HG03457 (cell line): Measurements from ENCODE around the gene SLFN11.
A peak's percentile ranks its signal among the peaks of the same experiment; 100 is the strongest.
"Not testable (repeated sequence)": the region's sequence is repeated elsewhere in the genome, so short reads cannot be mapped to it uniquely, and the experiment has no call there.

Experiments used
- ATAC-seq: cut with Tn5 transposase; IDR thresholded peaks from one replicate; pipeline ENCODE4 v1.9.1; 2021; ENCODE audit warnings: moderate number of reproducible peaks; ENCODE audit not compliant: unreplicated experiment

The SLFN11 gene, protein sequence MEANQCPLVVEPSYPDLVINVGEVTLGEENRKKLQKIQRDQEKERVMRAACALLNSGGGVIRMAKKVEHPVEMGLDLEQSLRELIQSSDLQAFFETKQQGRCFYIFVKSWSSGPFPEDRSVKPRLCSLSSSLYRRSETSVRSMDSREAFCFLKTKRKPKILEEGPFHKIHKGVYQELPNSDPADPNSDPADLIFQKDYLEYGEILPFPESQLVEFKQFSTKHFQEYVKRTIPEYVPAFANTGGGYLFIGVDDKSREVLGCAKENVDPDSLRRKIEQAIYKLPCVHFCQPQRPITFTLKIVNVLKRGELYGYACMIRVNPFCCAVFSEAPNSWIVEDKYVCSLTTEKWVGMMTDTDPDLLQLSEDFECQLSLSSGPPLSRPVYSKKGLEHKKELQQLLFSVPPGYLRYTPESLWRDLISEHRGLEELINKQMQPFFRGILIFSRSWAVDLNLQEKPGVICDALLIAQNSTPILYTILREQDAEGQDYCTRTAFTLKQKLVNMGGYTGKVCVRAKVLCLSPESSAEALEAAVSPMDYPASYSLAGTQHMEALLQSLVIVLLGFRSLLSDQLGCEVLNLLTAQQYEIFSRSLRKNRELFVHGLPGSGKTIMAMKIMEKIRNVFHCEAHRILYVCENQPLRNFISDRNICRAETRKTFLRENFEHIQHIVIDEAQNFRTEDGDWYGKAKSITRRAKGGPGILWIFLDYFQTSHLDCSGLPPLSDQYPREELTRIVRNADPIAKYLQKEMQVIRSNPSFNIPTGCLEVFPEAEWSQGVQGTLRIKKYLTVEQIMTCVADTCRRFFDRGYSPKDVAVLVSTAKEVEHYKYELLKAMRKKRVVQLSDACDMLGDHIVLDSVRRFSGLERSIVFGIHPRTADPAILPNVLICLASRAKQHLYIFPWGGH

DNA sequence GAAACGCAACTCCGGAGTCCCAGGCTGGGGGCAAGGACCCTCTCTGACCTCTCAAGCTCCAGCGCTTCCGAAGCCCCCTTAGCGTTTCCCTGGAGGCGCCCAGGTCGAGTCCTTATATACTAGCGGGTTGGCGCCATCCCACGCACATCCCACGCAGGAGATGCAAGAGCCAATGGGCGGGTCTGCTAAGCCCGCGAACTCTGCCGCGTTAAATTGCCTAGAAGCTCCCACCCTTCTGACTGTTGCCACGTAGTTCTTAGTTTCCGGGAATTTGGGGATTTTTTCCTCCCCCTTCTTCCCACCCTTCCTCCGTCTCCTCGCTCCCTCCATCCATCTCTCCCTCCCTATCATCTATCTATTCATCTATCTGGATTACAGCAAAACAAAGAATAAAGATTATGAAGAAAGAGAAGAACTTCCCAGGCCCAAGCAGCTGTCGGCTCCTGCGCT is at the start of gene SLFN11:
TSS of gene SLFN11 (minus strand) at position 88 of the 450 bp plus-strand sequence. CDS start 9,814 bp downstream, outside the sequence.
- peak; percentile 33 for ATAC-seq

DNA sequence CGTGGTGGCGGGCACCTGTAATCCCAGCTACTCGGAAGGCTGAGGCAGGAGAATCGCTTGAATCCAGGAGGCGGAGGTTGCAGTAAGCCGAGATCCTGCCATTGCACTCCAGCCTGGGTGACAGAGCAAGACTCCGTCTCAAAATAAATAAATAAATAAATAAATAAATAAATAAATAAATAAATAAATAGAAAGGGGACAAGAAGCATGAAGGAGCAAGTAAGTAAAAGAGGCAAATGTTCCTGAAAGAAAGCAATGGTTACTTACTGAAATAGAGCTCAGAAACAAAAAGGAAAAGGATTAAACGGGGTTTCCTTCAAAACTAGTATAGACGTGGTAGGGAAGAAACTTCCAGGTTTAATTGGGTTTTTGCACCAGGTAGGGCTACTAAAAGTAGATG is 47.6 kb upstream of the SLFN11 start:
- ATAC-seq, result not testable (repeated sequence)

DNA sequence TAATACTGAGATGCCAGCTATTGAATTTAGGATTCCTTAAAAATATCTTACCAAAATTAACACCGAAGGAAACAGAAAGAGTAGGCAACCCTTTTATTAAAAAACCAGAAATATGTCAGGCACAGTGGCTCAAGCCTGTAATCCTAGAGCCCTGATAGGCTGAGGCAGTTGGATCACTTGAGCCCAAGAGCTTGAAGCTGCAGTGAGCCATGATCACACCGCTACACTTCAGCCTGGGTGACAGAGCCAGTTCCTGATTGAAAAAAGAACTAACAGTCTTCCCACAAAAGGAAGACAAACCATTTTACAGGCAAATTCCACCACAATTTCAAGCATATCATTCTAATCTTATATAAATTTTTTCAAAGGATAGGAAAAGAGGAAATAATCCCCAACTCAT is 43.2 kb upstream of the SLFN11 start:
- ATAC-seq, result no peak

DNA sequence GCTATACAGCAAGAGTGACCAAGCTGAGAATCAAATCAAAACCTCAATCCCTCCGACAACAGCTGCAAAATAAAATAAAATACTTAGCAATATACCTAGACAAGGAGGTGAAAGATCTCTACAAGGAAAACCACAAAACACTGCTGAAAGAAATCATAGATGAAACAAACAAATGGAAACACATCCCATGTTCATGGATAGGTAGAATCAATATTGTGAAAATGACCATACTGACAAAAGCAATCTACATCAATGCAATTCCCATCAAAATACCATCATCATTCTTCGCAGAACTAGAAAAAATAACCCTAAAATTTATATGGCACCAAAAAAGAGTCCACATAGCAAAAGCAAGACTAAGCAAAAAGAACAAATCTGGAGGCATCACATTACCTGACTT is 41.3 kb upstream of the SLFN11 start:
- ATAC-seq, result not testable (repeated sequence)

DNA sequence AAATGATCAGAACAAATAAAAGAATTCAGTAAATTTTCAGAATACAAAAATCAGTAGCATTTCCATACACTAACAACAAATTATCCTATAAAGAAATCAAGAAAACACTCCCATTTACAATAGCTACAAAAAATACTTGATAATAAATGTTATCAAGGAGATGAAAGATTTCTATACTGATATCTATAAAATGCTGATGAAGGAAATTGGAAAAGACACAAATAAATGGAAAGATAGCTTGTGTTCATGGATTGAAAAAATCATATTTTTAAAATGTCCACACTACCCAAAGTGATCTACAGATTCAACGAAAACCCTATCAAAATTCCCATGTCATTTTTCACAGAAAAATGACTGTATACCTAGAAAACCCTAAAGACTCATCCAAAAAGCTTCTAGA is 40.8 kb upstream of the SLFN11 start:
- ATAC-seq, result no peak

DNA sequence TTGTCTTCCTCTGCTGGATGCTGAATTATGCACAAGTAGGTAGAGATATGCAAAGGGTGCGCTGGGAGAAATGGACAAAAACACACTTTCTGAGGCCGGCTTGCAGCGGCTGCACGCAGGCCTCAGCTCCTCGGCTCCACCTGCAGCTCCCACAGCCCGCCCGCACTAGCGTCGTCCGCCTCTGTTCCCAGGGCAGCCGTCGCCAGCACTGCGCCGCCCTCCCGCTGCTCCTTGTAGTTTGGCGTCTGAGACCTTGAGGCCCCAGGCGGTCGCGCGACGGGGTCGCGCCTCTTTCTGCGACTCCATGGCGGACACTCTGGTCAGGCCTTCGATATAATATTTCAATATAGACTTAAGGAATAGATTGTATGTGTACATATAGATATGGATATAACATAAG is 34.1 kb upstream of the SLFN11 start:
- no peak for ATAC-seq

DNA sequence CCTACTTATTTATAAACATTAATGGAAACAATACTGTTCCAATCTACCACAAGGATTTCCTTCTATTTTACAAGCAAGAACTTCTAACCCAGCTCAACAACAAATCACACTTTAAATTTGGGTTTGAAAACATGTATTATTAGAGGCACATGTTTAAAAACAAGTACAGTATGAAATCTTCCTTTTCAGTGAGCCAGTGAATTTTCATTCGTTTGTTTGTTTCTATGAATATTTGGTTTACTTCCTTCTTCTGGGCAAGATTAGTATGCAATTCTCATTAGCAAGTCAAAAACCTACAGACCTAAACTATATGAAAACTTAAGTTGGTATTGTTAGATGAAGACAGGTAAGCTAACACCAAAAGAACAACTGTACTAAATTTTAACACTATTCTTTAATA is 33.1 kb upstream of the SLFN11 start:
- no peak for ATAC-seq

DNA sequence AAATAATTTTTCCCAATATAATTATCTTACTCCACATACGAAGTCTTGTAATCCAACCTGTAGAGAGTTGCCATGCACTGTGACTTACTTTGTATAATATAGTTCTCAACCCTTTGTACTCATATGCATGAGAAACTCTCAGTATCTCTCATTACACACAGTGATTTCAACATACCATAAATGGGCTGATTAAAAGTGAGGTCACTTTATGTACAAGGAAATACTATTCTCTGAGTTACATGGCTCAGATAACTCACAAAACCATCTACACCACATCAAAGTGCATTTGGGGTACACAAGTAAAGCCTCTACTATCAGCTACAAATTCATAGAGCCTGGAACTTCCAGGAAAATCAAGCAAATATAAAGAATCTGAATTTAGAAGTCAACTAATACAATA is 30.9 kb upstream of the SLFN11 start:
- ATAC-seq, result no peak

DNA sequence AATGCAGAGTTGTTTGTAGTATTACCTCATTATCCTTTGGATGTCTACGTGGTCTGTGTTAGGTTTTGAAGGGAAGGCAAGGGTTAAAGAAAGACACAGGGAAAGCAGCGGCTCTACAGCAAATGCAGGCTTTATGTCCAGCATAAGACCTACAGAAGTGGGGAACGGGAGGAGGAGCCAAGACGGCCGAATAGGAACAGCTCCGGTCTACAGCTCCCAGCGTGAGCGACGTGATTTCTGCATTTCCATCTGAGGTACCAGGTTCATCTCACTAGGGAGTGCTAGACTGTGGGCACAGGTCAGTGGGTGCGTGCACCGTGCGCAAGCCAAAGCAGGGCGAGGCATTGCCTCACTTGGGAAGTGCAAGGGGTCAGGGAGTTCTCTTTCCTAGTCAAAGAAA is 20.4 kb upstream of the SLFN11 start:
- ATAC-seq, result not testable (repeated sequence)

DNA sequence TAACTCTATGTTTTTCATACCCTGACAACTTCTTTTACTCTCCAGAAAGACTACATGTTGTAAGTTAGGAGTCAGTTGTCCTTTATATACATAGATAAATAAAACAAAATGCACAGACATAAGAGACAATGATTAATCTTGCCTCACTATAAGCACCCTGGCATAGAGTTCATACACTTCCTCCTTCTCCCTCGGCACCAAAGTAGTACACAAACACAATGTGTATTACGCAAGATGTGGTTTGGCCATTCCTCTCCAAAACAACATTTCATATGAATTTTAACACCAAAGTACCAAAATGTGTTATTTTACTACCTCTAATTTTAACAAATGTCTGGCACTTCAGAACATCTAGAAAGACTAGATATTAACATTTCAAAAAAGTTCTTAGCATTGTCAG is 17.2 kb upstream of the SLFN11 start:
- no peak for ATAC-seq

DNA sequence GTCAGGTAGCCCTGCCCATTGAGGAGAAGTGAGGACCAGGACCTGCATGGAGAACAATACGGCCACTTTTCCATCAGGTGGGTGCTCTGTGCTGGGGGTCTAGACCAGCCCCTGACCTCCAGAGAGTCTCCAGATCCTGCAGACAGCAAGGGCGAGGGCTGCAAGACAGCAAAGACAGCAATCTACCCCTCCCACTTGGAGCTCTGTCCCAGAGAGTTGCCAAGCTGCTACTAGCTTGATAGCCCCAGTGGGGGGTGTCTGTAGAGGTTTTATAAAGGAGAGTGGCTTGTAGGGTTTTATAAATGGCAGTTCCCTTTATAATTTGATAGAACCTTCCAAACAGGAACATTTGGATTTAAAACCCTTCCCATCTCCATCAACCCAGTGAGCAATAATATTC is 16.7 kb upstream of the SLFN11 start:
- ATAC-seq, result no peak

DNA sequence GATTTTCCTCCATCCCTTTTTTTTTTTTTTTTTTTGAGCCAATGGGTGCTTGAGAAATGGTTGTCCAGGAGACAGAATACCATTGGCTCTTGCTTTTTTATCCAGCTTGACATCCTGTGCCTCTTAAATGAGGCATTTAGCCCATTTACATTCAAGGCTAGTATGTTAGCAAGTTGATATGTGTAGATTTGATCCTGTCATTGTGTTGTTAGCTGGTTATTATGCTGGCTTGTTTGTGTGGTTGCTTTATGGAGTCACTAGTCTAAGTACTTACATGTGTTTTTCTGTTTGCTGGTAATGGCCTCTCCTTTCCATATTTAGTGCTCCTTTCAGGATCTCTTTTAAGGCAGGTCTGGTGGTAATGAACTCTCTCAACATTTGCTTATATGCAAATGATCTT is 14.1 kb upstream of the SLFN11 start:
- no peak for ATAC-seq

DNA sequence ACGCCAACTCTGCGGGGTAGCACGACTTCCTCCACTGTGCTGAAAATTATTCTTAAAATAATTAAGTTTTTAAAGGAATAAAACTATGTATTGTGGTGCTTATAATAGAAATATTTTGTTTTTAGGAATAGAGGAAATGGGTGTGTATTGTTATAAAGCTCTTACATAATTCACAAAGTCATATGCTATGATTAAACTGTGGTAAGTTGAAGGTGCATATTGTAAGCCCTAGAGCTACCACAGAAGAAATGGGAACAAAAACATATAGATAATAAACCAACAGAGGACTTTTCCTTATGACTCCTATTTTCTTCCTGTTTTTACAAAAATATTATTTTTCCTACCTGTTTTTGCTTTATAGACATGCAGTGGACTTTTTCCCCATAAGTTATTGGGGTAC is 4.3 kb upstream of the SLFN11 start:
- ATAC-seq, result no peak

DNA sequence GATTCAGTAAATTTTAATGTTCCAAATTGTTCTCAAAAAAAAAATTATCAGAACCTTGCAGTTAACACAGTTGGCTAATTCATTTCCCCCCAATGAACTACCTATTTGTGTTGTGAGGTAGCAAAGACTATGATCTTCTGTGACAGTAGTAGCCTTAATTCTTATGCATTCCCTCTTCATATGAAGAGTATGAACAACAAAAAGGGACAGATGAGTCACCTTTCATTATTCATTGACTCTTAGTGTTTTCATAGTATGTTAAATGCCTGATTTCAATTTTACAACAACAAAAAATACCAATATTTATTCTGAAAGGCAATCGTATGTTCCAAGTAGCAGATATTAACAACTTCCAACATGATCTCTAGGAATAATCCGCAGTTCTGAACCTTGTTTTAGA is 3.6 kb upstream of the SLFN11 start:
- no peak for ATAC-seq

DNA sequence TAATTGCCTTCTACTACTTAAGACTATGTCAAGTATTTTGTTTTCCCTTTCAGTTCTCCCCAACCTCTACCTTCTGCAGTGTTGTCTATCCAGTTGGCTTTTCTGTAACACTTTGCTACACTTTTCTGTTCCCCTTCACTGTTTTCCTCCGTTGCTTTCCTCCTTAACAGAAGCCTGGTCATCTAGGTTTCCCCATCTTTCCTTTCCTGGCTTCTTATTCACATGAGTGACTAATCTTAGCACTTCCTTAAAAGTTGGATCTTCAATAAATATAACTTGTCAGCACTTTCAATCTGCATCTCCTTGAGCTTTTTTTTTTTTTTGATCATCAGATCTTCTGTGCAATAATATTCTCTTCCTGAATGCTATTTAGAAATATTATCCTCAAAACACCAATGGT is 2.8 kb upstream of the SLFN11 start:
- no peak for ATAC-seq

DNA sequence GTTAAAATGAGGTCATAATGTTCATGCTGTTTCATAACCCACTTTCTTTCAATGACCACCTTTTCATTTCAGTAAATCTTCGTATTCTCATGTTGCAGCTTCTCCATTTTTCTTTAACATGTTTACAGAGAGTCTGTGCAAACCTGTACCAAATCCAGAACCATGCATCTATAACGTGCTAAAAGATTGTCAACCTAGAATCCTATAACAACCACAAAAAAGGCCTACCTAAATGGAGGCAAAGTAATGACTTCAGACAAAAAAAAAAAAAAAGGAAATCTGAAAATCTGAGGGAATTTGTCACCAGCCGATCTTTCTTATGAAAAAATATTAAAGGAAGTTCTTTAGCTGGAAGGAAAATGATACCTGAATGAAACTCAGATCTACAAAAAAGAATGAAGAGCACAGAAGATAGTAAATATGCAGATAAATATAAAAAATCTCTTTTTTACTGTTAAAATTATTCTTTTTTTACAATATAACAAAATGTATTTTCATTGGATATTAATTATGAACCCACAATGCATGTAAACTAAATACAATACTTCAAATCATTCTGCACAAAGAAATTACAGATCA is 1.4 kb upstream of the SLFN11 start:
- ATAC-seq, result no peak

DNA sequence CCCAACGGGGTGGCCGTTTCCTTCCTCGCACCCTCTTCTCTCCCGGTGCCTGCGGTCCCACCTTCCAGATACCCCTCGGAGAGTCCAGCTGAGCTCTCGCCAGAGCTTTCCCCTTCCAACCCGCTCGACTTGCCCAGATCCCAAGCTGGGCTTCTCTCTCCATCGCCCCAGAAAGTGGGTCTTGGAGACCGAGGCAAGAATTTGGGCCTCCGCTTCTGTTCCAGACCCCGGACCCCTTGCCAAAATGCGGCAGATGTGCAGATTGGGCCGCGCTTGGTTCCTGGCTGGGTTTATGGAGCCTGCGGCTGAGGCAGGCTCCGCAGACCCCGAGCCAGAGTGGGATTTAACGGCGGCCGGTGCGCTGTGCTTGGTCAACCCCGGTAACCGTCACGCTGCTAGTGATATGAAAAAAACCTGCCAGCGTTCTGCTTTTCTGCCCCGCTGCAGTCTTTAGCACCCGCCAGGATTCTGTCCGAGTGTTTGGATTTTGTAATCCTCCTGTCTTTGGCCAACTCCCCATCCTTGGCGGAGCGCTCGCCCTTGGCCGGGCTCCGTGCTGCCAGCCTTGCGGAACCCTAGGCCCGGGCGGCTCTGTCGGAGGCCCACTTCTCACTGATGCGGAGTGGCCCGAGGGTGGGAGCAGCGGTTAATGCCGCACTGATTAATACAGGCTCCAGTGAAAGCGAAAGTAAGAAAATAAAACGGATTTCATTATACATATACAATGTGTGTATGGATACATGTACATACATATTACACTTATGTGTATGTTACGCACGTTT is 754 bp upstream of the SLFN11 start:
- ATAC-seq, result peak; percentile 17

DNA sequence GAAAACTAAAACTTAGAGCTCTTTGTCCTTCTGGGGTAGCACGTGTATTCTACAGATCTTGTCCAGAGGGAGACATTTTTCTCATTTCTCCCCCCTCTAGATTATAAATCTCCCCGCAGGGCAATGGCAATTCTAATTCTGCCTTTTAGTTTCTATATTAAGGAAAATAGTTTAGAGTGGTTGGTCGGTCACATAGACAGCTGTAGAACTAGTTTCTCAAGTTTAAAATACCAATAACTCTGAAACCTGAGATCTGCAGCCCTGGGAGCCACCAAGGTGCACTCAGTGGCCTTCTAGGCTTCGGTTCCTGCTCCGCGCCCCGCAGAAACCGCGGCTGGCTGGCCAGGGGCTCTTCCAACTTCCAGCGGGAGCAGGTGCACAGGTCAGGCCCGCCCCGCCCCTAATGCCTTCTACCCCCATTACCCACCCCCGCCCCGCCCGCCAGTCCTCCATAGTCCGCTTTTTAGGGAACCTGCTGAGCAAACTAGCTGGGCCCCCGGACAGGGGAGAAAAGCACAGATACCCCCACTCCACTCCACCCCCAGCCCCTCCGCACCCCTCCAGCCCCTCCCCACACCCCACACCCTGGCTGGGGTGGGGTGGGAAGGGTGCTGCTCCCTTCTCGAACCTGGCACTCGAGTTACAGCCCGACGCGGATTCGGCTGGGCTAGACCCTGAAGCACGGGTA is 431 bp downstream of the SLFN11 start:
- no peak for ATAC-seq

DNA sequence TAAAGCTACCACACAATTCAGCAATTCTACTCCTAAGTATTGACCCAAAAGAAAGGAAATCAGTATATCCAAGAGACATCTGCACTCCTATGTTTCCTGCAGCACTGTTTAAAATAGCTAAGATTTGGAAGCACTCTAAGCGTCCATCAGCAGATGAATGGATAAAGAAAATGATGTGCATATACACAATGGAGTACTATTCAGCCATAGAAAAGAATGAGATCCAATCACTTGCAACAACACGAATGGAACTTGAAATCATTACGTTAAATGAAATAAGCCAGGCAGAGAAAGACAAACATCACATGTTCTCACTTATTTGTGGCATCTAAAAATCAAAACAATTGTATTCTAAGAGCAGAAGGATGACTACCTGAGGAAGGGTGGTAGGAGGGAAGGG is 1.5 kb downstream of the SLFN11 start:
- ATAC-seq, result no peak
